Measurements from ENCODE around the gene CYP3A5. TPM values are rescaled to one million over a fixed set of nuclear protein-coding genes. Genes with fewer than 3 reads are reported as not detected.

CYP3A5 gene
- total RNA-seq, 1 donor from 2014 or later: not detected

DNA sequence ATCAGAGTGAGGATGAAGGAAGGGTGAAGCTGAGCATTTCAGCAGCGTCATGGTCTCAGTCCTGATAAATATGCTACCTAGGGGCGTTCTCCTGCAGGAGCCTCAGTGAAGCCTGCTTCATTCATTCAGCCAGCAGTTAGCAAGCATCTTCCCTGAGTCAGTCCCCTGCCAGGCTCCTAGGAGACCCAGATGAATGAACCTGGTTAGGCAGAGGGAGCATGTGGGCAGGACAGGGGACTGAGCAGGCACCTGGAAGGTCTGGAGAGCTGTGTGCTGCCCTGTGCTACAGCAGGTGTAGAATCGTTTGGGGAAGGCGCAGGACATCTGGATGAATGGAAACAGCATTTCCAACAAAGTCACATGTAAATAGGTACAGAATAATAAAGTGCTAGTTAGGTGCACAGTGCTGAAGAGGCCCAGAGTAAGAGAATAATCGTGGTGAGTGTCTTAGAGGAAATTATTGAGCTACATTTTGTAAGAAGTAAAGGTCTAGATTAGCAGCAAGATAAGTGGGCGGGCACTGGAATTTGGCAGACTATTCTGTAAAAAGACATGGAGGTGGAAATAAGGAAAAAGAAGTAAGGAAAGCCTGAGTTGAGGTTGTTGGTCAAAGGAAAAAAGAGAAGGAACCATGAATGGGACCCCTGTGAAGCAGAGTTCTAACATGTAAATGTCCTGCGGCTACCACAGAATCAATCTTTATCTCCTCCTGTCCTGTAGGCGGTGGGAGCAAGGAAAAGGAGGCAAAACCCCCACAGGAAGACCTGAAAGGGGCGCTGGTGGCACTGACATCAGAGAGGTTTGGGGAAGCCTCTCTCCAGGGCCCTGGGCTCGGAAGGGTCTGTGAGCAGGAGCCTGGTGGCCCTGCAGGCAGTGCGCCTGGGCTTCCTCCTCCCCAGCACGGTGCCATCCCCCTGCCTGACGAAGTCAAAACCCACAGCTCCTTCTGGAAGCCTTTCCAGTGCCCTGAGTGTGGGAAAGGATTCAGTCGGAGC, 51.0 kb downstream of the CYP3A5 start:
- no peaks in the 10 kb centered on the region for H3K27me3 Mint-ChIP-seq
- H3K4me3 Mint-ChIP-seq: no peak overlapping the region
- H3K36me3 Mint-ChIP-seq (ENCODE audit: low read depth): peaks cover 83% of the 10 kb centered on the region
- no peaks in the 10 kb centered on the region for H3K4me1 Mint-ChIP-seq
- CTCF ChIA-PET: no interaction called here
- no peak for ATAC-seq (ENCODE audit: low read depth)
- TF ChIP-seq CTCF (IDR thresholded peaks at IDR 0.05): no peak
- intact Hi-C loops (cut with micrococcal nuclease): no loop called here
- POLR2A ChIA-PET: no interaction called here
- no peak overlapping the region for H3K27ac Mint-ChIP-seq
- no peaks in the 10 kb centered on the region for H3K9me3 Mint-ChIP-seq
- no peak for DNase-seq

DNA sequence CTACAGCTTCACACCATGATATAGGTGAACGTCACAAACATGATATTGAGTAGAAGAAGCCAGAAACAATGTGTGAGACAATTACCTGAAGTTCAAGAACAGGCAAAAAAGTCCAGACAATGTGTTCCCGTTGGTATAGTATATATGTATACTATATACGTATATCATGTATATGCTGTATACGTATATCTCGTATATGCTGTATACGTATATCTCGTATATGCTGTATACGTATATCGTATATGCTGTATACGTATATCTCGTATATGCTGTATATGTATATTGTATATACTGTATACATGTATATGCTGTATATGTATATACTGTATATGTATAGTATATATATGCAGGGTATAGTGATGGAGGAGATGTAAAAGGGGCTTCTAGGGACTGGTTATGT, 52.3 kb downstream of the CYP3A5 start:
- ChIA-PET CTCF (no interaction called here), POLR2A (no interaction called here)
- Mint-ChIP-seq H3K4me3 (no peak overlapping the region), H3K4me1 (no peaks in the 10 kb centered on the region), H3K9me3 (no peaks in the 10 kb centered on the region), H3K36me3 (ENCODE audit: low read depth) (peaks cover 88% of the 10 kb centered on the region), H3K27me3 (no peaks in the 10 kb centered on the region), H3K27ac (no peak overlapping the region)
- intact Hi-C loops (cut with micrococcal nuclease): no loop called here
- TF ChIP-seq CTCF (IDR thresholded peaks at IDR 0.05): no peak
- ATAC-seq (ENCODE audit: low read depth): no peak
- no peak for DNase-seq

- no peaks in the 10 kb centered on the region for H3K27me3 Mint-ChIP-seq
- no peaks in the 10 kb centered on the region for H3K9me3 Mint-ChIP-seq
- intact Hi-C loops (cut with micrococcal nuclease): no loop called here
- H3K4me1 Mint-ChIP-seq: no peaks in the 10 kb centered on the region
- ATAC-seq (ENCODE audit: low read depth) (no peak), DNase-seq (no peak)
- H3K4me3 Mint-ChIP-seq: no peak overlapping the region
- no peak for TF ChIP-seq CTCF (IDR thresholded peaks at IDR 0.05)
- H3K36me3 Mint-ChIP-seq (ENCODE audit: low read depth): peaks cover 95% of the 10 kb centered on the region
- no peak overlapping the region for H3K27ac Mint-ChIP-seq
- ChIA-PET POLR2A (interaction anchor here (0.8 kb wide), 1 partner anchor 11 kb away, joined by 3 read pairs; no protein-coding TSS in a partner anchor), CTCF (no interaction called here)
These were observed 53.1 kb downstream of the CYP3A5 start for GRCh38 chr7:99626661-99627060.

DNA sequence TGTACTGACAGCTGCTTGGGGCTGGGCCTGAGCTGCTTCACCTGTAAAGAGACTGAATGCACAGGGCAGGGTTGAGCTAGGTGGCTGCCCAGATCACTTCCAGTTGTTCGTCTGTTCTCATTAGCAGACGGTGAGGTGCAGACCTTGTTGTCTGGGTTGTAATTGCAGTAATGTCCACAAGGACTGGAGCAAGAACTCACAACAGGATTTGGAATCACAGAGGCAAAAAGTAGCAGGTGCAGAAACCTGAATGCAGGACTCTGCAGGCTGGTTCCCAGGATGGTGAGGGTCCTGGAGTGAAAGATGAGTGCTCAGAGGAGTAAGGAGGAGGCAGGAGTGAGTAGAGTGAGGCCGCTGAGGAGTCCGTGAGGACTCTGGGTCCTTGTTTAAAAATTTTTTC, 53.8 kb downstream of the CYP3A5 start:
- Mint-ChIP-seq H3K36me3 (ENCODE audit: low read depth) (peaks cover 95% of the 10 kb centered on the region), H3K27ac (no peak overlapping the region), H3K4me3 (no peak overlapping the region), H3K4me1 (no peaks in the 10 kb centered on the region), H3K9me3 (no peaks in the 10 kb centered on the region), H3K27me3 (no peaks in the 10 kb centered on the region)
- intact Hi-C loops (cut with micrococcal nuclease): no loop called here
- ATAC-seq (ENCODE audit: low read depth) (no peak), DNase-seq (no peak)
- ChIA-PET POLR2A (no interaction called here), CTCF (no interaction called here)
- TF ChIP-seq CTCF (IDR thresholded peaks at IDR 0.05): no peak

DNA sequence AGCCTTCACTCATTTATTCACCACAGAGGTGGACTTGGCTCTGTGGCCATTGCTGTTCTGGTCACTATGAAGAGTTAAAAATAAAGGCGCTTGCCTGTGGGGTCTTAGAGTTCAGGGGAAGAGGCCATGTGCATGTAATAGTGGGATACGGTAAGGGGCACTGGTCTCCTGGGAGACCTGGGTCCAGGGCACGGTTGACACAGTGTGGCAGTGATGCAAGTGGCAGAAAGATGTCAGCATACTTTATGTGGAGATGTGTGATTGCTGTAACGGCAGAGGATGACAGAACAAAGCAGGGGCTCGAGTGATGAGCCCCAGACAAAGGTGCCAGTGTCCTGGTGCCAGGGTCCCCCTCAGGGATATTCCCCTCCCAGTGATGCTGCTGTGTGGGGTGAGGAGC, 54.5 kb downstream of the CYP3A5 start:
- intact Hi-C loops (cut with micrococcal nuclease): no loop called here
- no peaks in the 10 kb centered on the region for H3K9me3 Mint-ChIP-seq
- ATAC-seq (ENCODE audit: low read depth) (no peak), DNase-seq (no peak)
- ChIA-PET POLR2A (no interaction called here), CTCF (no interaction called here)
- H3K36me3 Mint-ChIP-seq (ENCODE audit: low read depth): peaks cover 95% of the 10 kb centered on the region
- H3K4me1 Mint-ChIP-seq: no peaks in the 10 kb centered on the region
- TF ChIP-seq CTCF (IDR thresholded peaks at IDR 0.05): no peak
- no peaks in the 10 kb centered on the region for H3K27me3 Mint-ChIP-seq
- H3K27ac Mint-ChIP-seq: no peak overlapping the region
- no peak overlapping the region for H3K4me3 Mint-ChIP-seq
